SJCRH30 (cell line): ENCODE results near the gene SPRR4. TPM values are rescaled to one million over a fixed set of nuclear protein-coding genes. Genes with fewer than 3 reads are reported as not detected.
"Not testable (repeated sequence)": the region's sequence is repeated elsewhere in the genome, so short reads cannot be mapped to it uniquely, and the experiment has no call there.

ENCODE experiments used
- DNase-seq, 2 experiments: peaks; one replicate each; pipeline ENCODE4 v3.0.0-alpha.2; 2015 to 2020
- H3K27ac ChIP-seq: fragments of 250-450 bp; sonication (Bioruptor Pico); 2 replicates; pipeline ENCODE4 v1.5.1; 2020; ENCODE audit warnings: mild to moderate bottlenecking, moderate library complexity
- H3K27me3 ChIP-seq: fragments of 250-450 bp; sonication (Bioruptor Pico); 2 replicates; pipeline ENCODE4 v1.5.1; 2020; ENCODE audit warnings: mild to moderate bottlenecking, moderate library complexity
- H3K36me3 ChIP-seq: fragments of 250-450 bp; sonication (Bioruptor Pico); 2 replicates; pipeline ENCODE4 v1.5.1; 2020; ENCODE audit warnings: mild to moderate bottlenecking, moderate library complexity
- H3K4me1 ChIP-seq: fragments of 250-450 bp; sonication (Bioruptor Pico); 2 replicates; pipeline ENCODE4 v1.5.1; 2020; ENCODE audit warnings: mild to moderate bottlenecking, moderate library complexity
- H3K4me3 ChIP-seq: fragments of 250-450 bp; sonication (Bioruptor Pico); 2 replicates; pipeline ENCODE4 v1.5.1; 2020; ENCODE audit warnings: mild to moderate bottlenecking, moderate library complexity
- H3K9me3 ChIP-seq: fragments of 250-450 bp; sonication (Bioruptor Pico); replicated peaks from 2 replicates; pipeline ENCODE4 v1.5.1; 2020; ENCODE audit warnings: mild to moderate bottlenecking, moderate library complexity
- total RNA-seq: library from RNA; depleted of rRNA; stranded (reverse); fragments of >200 nt; shearing (Covaris generic); gene quantifications from 2 replicates; pipeline ENCODE4 v1.2.3, GENCODE V29; 2014

Gene SPRR4
- total RNA-seq, 1 experiment from 2014 or later, result not detected

DNA sequence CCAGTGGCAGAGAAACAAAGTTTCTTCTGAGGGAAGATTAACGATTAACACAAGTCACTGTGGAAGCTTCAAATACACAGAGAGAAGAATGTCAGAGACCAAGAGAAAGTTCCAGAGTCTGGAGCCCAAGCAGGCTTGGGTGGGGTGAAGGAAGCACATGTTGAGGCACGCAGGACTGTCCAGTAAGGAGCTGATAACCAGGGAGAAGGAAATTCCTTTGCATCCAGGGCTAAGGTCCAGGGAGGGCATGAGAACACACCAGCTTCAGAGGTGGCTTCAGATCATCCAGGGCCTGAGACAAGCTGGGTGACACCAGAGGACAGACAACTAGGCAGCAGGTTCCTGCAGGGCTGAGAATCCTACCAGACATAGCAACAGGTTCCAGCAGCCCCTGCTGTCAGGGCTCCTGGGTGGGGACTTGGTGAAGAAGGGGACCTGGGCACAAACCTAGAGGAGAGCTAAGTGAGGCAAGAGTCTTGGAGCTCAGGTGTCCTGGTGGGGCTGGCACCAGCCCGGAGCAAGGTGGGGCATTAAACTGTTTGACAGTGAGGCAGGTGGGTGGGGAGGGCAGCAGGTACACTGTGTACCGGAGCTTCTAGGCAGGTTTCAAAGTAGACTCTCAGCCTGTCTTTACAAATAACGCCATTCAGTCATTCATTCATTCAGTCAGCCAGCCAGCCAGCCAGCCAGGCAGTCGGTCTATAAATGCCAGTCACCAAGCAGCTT lies 10.9 kb downstream of the SPRR4 start:
- Histone ChIP-seq H3K27me3 (no peaks in the 10 kb centered on the region), H3K4me3 (no peak overlapping the region), H3K27ac (no peak overlapping the region), H3K36me3 (no peaks in the 10 kb centered on the region), H3K4me1 (no peaks in the 10 kb centered on the region), H3K9me3 (no peaks in the 10 kb centered on the region)
- no peak for DNase-seq

- H3K27ac ChIP-seq, result no peak overlapping the region
- no peaks in the 10 kb centered on the region for H3K9me3 ChIP-seq
- no peaks in the 10 kb centered on the region for H3K27me3 ChIP-seq
- no peak overlapping the region for H3K4me3 ChIP-seq
- no peak for DNase-seq
- H3K4me1 ChIP-seq, result no peaks in the 10 kb centered on the region
- H3K36me3 ChIP-seq, result no peaks in the 10 kb centered on the region
These were observed 11.6 kb downstream of the SPRR4 start for GRCh38 chr1:152982076-152982475.

GRCh38 chr1:152983234-152983633 lies 12.8 kb downstream of the SPRR4 start:
- Histone ChIP-seq H3K4me3 (no peak overlapping the region), H3K4me1 (no peaks in the 10 kb centered on the region), H3K27ac (no peak overlapping the region), H3K36me3 (no peaks in the 10 kb centered on the region), H3K27me3 (no peaks in the 10 kb centered on the region), H3K9me3 (no peaks in the 10 kb centered on the region)
- DNase-seq, result no peak

DNA sequence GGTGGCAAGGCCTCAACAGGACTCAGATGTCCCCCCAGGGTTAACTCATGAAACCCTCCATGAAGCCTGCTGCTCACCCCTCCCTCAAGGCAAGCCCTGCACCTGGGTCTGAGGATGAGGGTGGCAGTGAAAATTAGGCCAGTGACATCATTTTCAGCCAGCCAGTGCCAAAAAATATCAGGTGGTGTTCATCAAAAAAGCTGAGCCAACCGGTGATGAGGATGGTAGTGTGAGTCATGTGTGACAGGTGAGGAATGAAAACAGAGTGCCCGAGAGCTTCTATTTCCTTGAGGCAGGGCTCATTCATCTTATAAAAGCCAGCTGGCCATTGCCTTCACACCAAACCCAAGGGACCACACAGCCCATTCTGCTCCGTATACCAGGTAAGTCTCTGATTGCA lies 13.3 kb downstream of the SPRR4 start, which contains the start of gene SPRR1A:
Gene SPRR1A (plus strand): TSS at position 339 of the 400 bp plus-strand sequence. CDS start 1,150 bp downstream, outside the sequence.
- Histone ChIP-seq H3K27ac (no peak within 1 kb of the TSS), H3K27me3 (0 out of 2 replicates have a peak, but pooled peaks cover 3% of the 10 kb centered on the region), H3K9me3 (no peaks in the 10 kb centered on the region), H3K4me3 (no peak within 1 kb of the TSS), H3K36me3 (no peaks in the 10 kb centered on the region), H3K4me1 (no peaks in the 10 kb centered on the region)
- no peak for DNase-seq

DNA sequence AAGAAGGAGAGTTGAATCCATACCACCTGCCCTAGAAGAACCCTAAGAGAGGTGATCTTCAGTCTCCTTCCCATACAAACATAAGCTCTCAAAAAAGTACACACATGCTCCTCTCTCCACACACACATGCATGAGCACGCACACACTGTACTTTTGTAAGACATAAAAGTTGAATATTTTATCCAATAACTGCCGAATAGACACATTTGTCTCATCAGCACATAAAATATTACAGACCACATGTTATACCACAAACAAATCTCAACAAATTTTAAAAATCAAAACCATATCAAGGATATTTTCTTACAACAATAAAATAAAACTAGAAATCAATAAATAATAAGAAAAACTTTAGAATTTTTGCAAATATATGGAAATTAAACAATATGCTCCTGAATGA lies 16.1 kb downstream of the SPRR4 start:
- Histone ChIP-seq H3K4me1 (no peaks in the 10 kb centered on the region), H3K4me3 (no peak overlapping the region), H3K27ac (no peak overlapping the region), H3K36me3 (no peaks in the 10 kb centered on the region), H3K9me3 (no peaks in the 10 kb centered on the region), H3K27me3 (0 out of 2 replicates have a peak, but pooled peaks cover 3% of the 10 kb centered on the region)
- DNase-seq, result no peak

GRCh38 chr1:152993186-152993585 lies 22.7 kb downstream of the SPRR4 start:
- H3K4me1 ChIP-seq, result no peaks in the 10 kb centered on the region
- H3K27me3 ChIP-seq, result 0 out of 2 replicates have a peak, but pooled peaks cover 3% of the 10 kb centered on the region
- DNase-seq, result no peak
- no peaks in the 10 kb centered on the region for H3K36me3 ChIP-seq
- H3K27ac ChIP-seq, result no peak overlapping the region
- H3K4me3 ChIP-seq, result no peak overlapping the region
- H3K9me3 ChIP-seq, result no peaks in the 10 kb centered on the region

DNA sequence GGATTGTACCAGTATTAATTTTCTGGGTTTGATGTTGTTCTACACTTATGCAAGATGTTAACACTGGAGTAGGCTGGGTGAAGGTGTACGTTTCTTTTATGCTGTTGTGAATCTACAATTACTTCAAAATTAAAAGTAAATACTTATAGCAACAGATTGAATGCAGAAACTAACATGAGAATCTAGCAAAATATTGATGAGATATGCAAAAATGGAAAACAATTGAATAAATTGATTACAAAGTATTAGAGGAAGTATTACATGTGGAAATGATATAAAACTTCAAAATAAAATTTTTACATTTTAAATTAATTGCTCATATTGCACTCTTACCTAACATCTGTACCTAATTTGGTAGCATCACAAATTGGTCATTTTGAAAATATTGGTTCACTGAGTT lies 25.4 kb downstream of the SPRR4 start:
- DNase-seq, result no peak
- Histone ChIP-seq H3K4me3 (no peak overlapping the region), H3K4me1 (no peaks in the 10 kb centered on the region), H3K36me3 (no peaks in the 10 kb centered on the region), H3K27me3 (no peaks in the 10 kb centered on the region), H3K9me3 (no peaks in the 10 kb centered on the region), H3K27ac (no peak overlapping the region)

GRCh38 chr1:152996633-152997400 lies 26.4 kb downstream of the SPRR4 start:
- Histone ChIP-seq H3K4me1 (no peaks in the 10 kb centered on the region), H3K36me3 (no peaks in the 10 kb centered on the region), H3K27me3 (no peaks in the 10 kb centered on the region), H3K4me3 (no peak overlapping the region), H3K9me3 (no peaks in the 10 kb centered on the region), H3K27ac (no peak overlapping the region)
- DNase-seq, result no peak

DNA sequence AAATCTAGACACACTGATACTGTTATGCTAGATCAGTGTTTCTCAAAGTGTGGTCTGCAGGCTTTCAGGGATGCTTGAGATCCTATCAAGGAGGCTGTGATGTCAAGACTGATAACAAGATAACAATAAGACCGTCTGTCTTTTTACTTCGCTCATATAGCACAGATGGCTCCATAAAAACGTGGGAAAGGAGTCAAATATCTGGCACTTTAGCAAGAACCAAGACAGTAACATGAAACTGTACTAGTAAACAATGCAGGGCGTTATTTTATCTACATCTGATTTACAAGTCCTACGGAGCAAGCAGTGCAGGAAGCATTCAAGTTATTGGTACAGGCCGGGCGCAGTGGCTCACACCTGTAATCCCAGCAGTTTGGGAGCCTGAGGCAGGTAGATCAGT lies 27.5 kb downstream of the SPRR4 start:
- no peak for DNase-seq
- H3K36me3 ChIP-seq, result no peaks in the 10 kb centered on the region

DNA sequence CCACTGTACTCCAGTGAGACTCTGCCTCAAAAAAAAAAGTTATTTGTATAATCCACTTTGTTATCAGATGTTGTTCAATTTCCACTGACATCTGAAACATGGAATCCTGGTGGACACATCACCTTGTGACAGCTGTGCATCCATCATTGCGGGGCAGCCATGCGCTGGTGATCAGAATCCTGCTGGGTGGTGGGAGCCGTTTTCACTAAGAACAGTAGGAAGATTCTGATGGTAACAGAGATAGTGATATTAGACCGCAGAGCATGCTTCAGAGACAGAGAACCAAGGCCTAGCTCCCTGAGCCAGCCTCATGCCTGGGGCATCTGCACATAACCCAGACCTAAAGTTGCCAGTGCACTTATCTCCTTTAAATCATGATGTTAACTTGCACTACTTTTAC lies 28.0 kb downstream of the SPRR4 start:
- no peak overlapping the region for H3K27ac ChIP-seq
- no peak for DNase-seq
- H3K9me3 ChIP-seq, result no peaks in the 10 kb centered on the region
- H3K36me3 ChIP-seq, result no peaks in the 10 kb centered on the region
- H3K27me3 ChIP-seq, result no peaks in the 10 kb centered on the region
- no peaks in the 10 kb centered on the region for H3K4me1 ChIP-seq
- no peak overlapping the region for H3K4me3 ChIP-seq

More for the DNA sequence above, 27.5 kb downstream of the SPRR4 start:
- H3K4me3 ChIP-seq, result no peak overlapping the region
- no peak overlapping the region for H3K27ac ChIP-seq
- no peaks in the 10 kb centered on the region for H3K9me3 ChIP-seq
- no peaks in the 10 kb centered on the region for H3K4me1 ChIP-seq
- H3K27me3 ChIP-seq, result no peaks in the 10 kb centered on the region

DNA sequence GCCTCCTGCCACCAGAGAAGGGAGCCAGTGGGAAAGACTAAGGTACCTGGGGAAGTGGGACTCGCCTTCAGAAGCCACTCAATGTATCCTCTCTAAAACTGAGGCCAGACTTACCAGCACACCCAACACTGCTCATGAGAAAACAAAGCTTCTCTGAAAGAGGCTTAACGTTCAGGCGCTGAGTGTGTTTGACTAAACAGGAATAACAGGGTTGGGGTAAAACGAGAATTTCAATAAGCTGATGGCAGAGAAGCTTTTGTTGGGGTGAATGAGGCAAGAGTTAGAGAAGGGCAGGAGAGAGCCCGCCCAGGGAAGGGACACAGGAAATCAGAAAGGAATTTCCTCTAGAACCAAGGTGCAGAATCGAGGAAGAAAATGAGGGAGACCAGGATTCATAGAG lies 29.4 kb downstream of the SPRR4 start:
- H3K27me3 ChIP-seq, result no peaks in the 10 kb centered on the region
- H3K9me3 ChIP-seq, result no peaks in the 10 kb centered on the region
- DNase-seq, result no peak
- H3K36me3 ChIP-seq, result no peaks in the 10 kb centered on the region
- no peaks in the 10 kb centered on the region for H3K4me1 ChIP-seq
- H3K4me3 ChIP-seq, result no peak overlapping the region
- no peak overlapping the region for H3K27ac ChIP-seq

DNA sequence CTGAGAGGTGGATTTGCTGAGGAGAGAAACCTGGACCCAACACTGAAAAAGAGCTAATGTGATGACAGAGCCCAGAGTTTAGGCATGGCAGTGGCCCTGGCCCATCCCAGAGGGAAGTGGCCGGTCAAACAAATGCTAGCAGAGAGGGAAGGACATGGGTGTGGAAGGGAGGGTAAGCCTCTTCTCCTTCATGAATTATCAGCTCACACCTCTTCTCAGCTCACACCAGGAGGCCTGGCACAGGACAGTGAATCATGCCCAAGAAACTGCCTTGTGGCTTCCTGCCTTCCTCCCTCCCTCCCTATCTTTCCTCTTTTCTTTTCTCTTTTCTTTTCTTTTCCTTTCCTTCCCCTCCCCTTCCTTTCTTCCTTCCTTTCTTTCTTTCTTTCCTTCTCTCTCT lies 29.8 kb downstream of the SPRR4 start:
- Histone ChIP-seq H3K36me3 (no peaks in the 10 kb centered on the region), H3K9me3 (no peaks in the 10 kb centered on the region), H3K27ac (no peak overlapping the region), H3K4me3 (no peak overlapping the region), H3K4me1 (no peaks in the 10 kb centered on the region), H3K27me3 (no peaks in the 10 kb centered on the region)
- no peak for DNase-seq

DNA sequence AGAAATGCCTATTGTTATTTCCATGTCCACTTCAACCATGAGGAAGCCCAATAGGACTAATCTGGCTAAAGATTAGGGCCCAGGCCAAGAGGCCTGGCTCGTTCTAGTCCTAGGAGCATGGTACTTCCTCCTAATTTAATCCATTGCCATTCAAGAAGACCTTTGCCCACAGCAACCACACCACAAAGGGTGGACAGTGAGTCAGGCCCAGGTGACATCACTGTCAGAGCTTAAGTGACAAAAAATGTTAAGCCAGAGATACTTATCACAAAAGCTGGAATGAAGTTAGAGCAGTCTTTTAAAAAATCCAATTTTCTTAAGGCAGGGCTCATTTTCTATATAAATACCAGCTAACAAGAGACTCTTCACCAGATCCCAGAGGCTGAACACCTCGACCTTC lies 30.9 kb downstream of the SPRR4 start, which contains the start of gene SPRR3:
Gene SPRR3 (plus strand): TSS at position 368 of the 400 bp plus-strand sequence. CDS start 1,272 bp downstream, outside the sequence.
- Histone ChIP-seq H3K4me3 (no peak within 1 kb of the TSS), H3K9me3 (no peaks in the 10 kb centered on the region), H3K27ac (no peak within 1 kb of the TSS), H3K27me3 (no peaks in the 10 kb centered on the region), H3K4me1 (no peaks in the 10 kb centered on the region), H3K36me3 (no peaks in the 10 kb centered on the region)
- no peak for DNase-seq

DNA sequence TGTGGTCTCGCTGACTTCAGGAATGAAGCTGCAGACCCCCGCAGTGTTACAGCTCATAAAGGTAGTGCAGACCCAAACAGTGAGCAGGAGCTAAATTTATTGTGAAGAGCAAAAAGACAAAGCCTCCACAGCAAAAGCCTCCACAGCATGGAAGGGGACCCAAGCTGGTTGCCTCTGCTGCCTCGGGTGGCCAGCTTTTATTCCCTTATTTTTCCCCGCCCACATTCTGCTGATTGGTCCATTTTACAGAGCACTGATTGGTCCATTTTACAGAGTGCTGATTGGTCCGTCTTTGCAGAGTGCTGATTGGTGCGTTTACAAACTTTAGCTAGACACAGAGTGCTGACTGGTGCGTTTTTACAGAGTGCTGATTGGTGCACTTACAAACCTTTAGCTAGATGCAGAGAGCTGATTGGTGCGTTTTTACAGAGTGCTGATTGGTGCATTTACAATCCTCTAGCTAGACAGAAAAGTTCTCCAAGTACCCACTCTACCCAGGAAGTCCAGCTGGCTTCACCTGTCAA lies 40.8 kb downstream of the SPRR4 start:
- not testable (repeated sequence) for H3K9me3 ChIP-seq, H3K4me3 ChIP-seq, H3K27ac ChIP-seq, DNase-seq, H3K4me1 ChIP-seq, H3K27me3 ChIP-seq, H3K36me3 ChIP-seq

DNA sequence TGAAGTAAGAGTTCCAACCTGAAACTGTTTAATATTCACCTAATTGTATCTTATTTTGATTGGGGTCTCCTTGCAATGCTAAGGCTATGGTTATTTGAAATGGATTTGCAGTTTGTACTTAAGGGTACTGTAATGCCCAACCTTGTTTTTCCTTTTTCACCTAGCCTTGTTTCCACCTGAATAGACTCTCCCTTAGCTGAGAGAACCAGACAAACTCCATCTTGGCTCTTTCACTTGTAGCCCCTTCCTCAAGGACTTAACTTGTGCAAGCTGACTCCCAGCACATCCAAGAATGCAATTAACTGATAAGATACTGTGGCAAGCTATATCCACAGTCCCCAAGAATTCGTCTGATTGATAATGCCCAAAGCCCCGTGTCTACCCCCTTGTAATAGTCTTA lies 51.4 kb downstream of the SPRR4 start:
- H3K4me3 ChIP-seq, H3K4me1 ChIP-seq, H3K36me3 ChIP-seq, DNase-seq, H3K27me3 ChIP-seq, H3K9me3 ChIP-seq, H3K27ac ChIP-seq: not testable (repeated sequence)
